HG03095 (cell line): ENCODE results near the gene VPS35L.
"Not testable (repeated sequence)": the region's sequence is repeated elsewhere in the genome, so short reads cannot be mapped to it uniquely, and the experiment has no call there.

Experiments
- ATAC-seq: cut with Tn5 transposase; IDR thresholded peaks from one replicate; pipeline ENCODE4 v1.9.1; 2021; ENCODE audit warnings: moderate library complexity; ENCODE audit not compliant: unreplicated experiment

Gene VPS35L

DNA sequence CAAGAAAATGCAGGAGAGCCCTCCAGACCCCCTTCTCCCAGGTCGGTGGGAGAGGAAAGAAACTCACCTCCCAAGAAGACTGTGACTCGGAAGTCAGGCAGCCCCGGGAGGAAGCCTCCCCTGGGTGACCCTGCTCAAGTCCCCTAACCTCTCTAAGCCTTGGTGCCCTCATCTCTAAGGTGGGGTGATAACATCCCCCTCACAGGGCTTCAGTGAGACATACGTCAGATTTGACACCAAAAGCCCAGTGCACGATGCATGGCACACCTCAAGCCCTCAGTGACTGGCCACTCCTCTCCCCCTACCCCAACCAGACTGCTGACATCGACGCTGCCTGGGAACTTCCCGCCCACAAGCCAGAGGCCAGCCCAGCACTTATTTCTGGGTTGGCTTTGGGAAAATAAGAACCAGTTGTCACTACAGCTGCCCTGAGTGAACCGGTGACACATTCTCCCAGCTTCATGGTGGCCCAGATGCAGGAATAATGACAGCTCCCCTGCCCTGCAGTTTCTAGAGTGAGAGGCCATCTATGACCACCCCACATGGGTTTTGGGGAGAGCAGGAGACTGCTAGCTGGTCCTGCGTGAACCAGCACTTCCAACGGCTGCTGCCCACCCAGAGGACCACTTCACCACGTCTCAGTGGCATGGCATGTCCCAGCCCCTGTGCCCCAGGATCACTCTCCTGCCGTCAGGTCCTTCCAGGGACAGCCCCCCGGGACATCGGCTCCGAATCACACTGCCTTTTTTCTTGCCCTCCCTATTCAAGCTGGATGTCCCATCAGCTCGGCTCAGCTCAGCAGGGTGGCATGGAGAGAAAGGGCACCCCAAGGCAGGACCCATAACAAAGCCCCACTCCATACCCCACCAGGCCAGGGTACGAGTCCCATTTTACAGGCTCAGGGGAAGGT, 153.0 kb downstream of the VPS35L start:
- no peak for ATAC-seq

GRCh38 chr16:19709381-19710136, 154.1 kb downstream of the VPS35L start:
- no peak for ATAC-seq

- no peak for ATAC-seq
Measured at GRCh38 chr16:19710191-19710908, 154.8 kb downstream of the VPS35L start.

GRCh38 chr16:19710991-19711545, 155.6 kb downstream of the VPS35L start:
- ATAC-seq = no peak

DNA sequence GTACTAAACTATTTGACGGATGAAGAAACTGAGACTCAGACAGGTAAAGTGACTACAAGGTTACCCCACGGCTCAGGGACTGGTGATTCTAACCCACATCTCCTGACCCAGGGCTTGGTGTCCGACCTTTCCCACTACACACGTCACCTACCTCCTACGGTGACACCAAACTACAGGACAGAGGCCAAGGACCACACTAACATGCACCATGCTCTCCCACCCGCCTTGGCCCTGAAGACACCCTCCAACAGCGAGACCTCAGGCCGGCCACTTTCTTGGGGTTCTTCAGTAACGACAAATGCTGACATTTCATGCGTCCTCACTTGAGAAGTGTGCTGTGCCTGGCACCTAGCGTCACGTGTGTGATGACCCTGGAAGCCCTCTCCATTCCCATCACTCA, 156.1 kb downstream of the VPS35L start:
- no peak for ATAC-seq

GRCh38 chr16:19712418-19713058, 157.0 kb downstream of the VPS35L start:
- no peak for ATAC-seq

DNA sequence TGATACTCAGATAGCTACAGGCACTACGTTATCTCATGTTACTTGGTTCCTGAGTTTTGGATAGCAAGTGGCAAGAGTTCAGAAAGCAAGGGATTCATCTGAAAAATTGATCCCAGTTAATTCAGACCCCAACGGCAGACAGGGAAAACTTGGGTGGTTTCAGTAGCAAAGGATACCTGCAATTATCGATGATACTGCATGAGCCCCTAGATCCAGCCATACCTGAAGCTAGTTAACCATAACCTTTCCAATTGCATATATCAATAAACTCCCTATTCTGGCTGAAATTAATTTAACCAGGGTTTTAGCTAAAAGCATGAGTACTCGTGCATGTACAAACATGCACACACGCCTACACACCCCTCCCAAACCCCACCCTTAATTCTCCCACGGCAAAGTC, 158.2 kb downstream of the VPS35L start:
- ATAC-seq = no peak

GRCh38 chr16:19715566-19715965, 160.1 kb downstream of the VPS35L start:
- ATAC-seq = no peak

DNA sequence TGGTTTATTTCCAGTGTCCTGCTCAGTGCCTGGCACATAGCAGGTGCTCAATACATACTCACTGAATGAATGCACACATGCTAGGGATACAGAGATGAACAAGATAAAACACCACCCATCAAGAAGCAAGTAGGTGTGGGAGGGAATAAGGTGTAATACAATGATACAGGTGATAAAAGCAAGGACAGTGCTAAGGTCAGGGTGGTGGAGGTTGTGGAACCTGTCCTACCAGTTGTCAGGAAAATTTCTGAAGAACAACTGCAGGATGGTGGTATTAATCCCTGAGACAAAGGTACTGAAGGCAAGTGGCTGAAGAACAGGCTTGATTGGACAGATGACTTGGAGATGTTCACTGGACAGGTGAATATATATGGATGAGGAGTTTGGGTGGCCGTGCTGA, 160.7 kb downstream of the VPS35L start:
- ATAC-seq = no peak

- not testable (repeated sequence) for ATAC-seq
Measured at GRCh38 chr16:19716728-19717127, 161.2 kb downstream of the VPS35L start.

DNA sequence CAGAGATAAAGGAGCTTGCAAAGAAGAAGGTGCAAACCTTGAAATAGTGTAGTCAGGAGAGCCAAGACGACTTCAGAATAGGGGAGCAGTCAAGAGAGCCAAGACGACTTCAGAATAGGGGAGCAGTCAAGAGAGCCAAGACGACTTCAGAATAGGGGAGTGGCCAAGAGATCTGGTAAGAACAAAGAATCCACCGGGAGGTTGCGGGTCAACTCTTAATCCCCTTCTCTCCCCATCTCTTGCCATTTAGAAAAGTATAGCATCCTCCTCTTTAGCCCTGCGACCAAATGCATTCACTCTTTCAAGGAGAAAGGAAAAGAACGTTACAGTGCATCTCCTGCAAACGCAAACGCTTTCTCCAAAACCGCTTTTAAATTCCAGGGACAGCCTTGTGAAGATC, 161.8 kb downstream of the VPS35L start:
- ATAC-seq = no peak

DNA sequence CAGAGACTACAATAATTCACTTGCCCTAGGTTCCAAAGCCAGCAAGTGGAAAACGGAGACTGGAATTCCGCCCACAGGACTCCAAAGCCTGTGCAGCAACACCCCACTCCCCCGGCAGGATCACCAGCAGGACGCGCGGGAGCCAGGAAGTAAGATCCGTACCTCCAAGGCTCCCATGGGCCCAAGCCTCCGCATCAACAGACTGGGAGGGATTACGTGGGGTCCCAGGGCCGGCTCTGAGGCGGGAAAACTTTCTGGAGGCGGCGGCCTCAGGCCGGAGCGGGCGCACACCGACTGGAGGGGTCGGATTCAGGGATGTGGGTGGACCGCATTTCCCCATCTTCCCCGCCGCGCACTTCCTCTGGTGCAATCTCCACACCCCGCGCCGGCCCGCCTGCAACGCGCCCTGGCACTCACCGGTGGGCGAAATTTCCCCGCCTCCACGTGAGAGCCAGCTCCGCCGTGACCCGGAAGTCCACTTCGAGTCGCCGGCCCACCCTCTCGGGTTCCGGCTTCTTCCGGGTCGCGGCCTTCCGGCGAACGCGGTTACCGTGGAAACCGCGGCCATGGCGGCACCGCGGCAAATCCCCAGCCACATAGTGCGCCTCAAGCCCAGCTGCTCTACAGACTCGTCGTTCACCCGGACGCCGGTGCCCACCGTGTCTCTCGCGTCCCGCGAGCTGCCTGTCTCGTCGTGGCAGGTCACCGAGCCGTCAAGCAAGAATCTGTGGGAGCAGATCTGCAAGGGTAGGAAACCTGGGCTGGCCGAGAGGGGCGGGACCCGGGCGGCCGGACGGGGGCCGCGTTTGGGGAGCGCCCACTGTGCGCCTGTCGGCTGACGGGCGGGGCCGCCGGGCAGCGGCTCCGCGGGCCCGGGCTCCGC, 162.5 kb downstream of the VPS35L start, which contains the start of the genes IQCK and KNOP1:
TSS of gene IQCK (plus strand) at position 531 of the 883 bp plus-strand sequence. CDS start at position 567, 36 bp downstream.
TSS of gene KNOP1 (minus strand) at position 487 of the 883 bp plus-strand sequence. CDS start 3,192 bp downstream, outside the sequence.
- peak; percentile 96 for ATAC-seq

DNA sequence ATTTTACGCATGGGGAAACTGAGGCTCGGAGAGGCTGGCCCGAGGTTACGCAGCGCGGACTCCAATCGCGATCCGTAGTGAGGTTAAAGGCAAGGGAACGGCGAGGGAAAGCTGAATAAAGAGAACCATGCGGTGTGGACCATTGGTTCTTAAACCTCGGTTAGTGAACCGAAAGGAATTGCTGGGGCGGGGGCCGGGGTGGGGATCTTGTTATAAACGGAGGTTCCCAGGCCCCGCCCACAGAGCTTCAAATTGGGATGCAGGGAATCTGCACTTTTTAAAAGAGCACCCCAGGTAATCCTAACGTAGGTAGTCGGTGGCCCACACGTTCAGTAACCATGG, 163.1 kb downstream of the VPS35L start:
- ATAC-seq = no peak

DNA sequence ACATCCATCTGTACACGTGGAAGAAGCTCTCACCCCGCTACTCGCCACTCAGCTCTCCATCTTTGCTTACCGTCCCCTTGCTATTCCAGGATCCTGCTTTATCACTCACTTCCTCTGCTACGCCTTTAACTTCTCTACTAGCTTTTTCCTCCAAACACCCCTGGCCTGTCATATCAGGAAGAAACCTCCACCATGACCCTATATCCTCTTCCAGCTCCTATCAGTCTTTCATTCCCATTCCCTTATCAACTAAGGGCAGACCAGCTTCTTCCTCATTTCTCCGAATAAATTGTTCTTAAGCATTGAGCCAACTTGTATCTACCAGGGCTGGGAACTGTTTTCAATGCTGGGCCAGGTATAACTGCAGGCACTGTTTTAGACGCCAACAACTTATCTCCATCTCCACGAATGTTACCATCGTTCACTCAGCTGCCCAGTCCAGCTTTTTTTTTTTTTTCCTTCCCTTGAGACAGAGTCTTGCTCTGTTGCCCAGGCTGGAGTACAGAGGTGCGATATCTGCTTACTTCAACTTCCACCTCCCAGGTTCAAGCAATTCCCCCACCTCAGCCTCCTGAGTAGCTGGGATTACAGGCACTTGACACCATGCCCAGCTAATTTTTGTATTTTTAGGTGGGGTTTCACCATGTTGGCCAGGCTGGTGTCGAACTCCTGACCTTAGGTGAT, 166.9 kb downstream of the VPS35L start:
- no peak for ATAC-seq

DNA sequence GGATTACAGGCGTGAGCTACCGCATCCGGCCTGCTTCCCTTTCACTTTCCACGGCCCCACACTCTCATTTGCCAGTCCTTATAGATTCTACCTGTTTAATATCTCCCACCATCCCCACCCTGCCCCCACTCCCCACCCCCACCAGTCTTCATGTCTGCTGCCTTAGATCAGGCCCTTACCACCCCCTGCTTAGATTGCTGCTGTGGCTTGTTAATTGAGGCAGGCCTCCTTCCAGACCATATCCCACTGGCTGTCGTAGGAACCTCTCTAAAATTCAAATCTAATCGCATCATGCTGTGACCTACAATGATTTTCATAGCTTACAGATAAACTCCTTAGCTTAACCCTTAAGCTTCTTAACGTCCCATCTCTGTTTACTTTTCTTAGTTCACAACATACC, 167.5 kb downstream of the VPS35L start:
- ATAC-seq = no peak

DNA sequence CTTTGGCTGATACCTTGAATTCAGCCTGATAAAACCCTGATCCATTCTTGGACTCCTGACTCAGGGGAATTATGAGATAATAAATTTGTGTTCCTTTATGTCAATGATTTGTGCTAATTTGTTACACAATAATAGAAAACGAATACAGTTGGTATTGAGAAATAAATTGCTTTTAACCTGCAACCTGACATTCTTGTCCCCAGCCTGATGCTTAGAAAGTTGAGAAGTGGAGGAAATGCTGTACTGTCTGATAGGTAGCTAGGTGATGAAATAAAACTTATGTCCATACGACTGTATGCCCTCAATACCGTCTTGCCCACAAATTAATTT, 173.1 kb downstream of the VPS35L start:
- no peak for ATAC-seq

- ATAC-seq = no peak
Measured at GRCh38 chr16:19733551-19733950, 178.0 kb downstream of the VPS35L start.

DNA sequence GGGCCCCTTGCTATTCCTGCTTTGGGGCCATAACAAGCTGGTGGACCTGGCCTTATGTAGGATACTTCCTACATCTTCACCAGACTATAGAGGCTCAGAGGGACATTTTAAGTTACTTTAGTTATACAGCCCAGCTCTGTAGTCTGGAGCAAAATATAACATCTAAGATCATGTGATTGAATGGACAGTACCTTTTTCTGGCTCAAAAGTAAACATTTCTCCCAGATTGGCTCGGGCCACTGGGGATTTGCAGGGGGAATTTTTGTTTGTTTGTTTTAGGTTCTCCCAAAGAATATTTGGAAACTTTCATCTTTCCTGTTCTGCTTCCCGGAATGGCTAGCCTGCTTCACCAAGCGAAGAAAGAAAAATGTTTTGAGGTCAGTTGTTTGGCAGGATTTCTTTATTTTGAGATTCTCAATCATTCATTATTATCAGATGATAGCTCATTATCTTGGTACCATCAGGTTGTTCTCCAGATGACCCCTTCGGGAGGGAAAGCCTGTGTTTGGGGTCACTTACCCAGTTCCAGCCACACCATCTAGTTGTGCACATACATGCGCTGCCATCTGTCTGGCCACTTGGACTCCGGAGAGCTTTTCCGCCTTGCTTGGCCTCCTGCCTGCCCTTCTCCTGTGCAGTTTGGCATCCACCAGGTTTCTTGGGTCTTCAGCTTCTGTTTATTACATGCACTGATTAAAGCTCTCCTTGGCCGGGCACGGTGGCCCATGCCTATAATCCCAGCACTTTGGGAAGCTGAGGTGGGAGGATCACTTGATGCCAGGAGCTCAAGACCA, 179.8 kb downstream of the VPS35L start:
- ATAC-seq = no peak
